Endodermal cell (in vitro differentiated cells): ENCODE results near the gene ZNF471. TPM values are rescaled to one million over a fixed set of nuclear protein-coding genes. Genes with fewer than 3 reads are reported as not detected.

Experiments
- DNase-seq: peaks from one replicate; pipeline ENCODE4 v3.0.0-alpha.2; 2017
- H3K27ac ChIP-seq: 2 replicates; pipeline ENCODE4 v1.5.1; 2013; ENCODE audit warnings: mild to moderate bottlenecking, low read depth, low read length, moderate library complexity
- H3K27me3 ChIP-seq: 2 replicates; pipeline ENCODE4 v1.6.1; 2013; ENCODE audit warnings: mild to moderate bottlenecking, low read length, moderate library complexity; ENCODE audit not compliant: insufficient read depth, control insufficient read depth, poor library complexity, severe bottlenecking
- H3K36me3 ChIP-seq: 2 replicates; pipeline ENCODE4 v1.7.0; 2013; ENCODE audit warnings: mild to moderate bottlenecking, low read length, moderate library complexity; ENCODE audit not compliant: control insufficient read depth, insufficient read depth
- H3K4me1 ChIP-seq: one replicate; pipeline ENCODE4 v1.7.0; 2013; ENCODE audit warnings: low read length; ENCODE audit not compliant: control insufficient read depth, insufficient read depth
- H3K4me3 ChIP-seq: 2 replicates; pipeline ENCODE4 v1.5.1; 2013; ENCODE audit warnings: mild to moderate bottlenecking, low read length, moderate library complexity
- H3K9ac ChIP-seq: 2 replicates; pipeline ENCODE4 v1.6.1; 2013; ENCODE audit warnings: mild to moderate bottlenecking, low read length, moderate library complexity; ENCODE audit not compliant: poor library complexity, severe bottlenecking; ENCODE audit errors: extremely low read depth
- H3K9me3 ChIP-seq: 2 replicates; pipeline ENCODE4 v1.6.1; 2013; ENCODE audit warnings: mild to moderate bottlenecking, low read length, moderate library complexity; ENCODE audit not compliant: control insufficient read depth
- H3K27ac Mint-ChIP-seq: 2 replicates; pipeline ENCODE4 v1.8.0; 2020; ENCODE audit warnings: mixed read lengths
- H3K27me3 Mint-ChIP-seq: 2 replicates; pipeline ENCODE4 v1.8.0; 2021; ENCODE audit warnings: mild to moderate bottlenecking, mixed read lengths; ENCODE audit not compliant: insufficient read depth
- H3K36me3 Mint-ChIP-seq: 2 replicates; pipeline ENCODE4 v1.8.0; 2020; ENCODE audit warnings: low read depth, mixed read lengths
- H3K4me1 Mint-ChIP-seq: 2 replicates; pipeline ENCODE4 v1.8.0; 2020; ENCODE audit warnings: mixed read lengths
- H3K4me3 Mint-ChIP-seq: 2 replicates; pipeline ENCODE4 v1.8.0; 2020; ENCODE audit warnings: mild to moderate bottlenecking, moderate library complexity, mixed read lengths
- H3K9me3 Mint-ChIP-seq: 2 replicates; pipeline ENCODE4 v1.8.0; 2020; ENCODE audit warnings: mild to moderate bottlenecking, mixed read lengths
- CTCF ChIP-seq: fragments of 200-600 bp; sonication (generic); conservative IDR thresholded peaks from 2 replicates; pipeline ENCODE4 v1.5.0; 2021; ENCODE audit warnings: antibody characterized with exemption, mild to moderate bottlenecking
- WGBS, 2 experiments: methylation state at CpG; one replicate each; pipeline versions ENCODE4 v1.1.5 to v1.1.7; 2013; ENCODE audit warnings: missing lambda C conversion rate in 2 of 2, mixed read lengths in 1 of 2; ENCODE audit not compliant: insufficient coverage in 1 of 2, insufficient read length in 1 of 2; 5-methylcytosine and 5-hydroxymethylcytosine counted together
- total RNA-seq, 2 donors: library from RNA; stranded (reverse); fragmentation: NEBNext Ultra II Directional in 1 of 2; extraction: Animal tissue kit (Norgen Biotek cat#: 25700) in 1 of 2; gene quantifications; 2 replicates in 1 of 2; 3 replicates in 1 of 2; pipeline ENCODE4 v1.2.1, GENCODE V29; 2021

Gene ZNF471
- total RNA-seq, 2 donors from 2014 or later, result 0.07 to 3.8 TPM

DNA sequence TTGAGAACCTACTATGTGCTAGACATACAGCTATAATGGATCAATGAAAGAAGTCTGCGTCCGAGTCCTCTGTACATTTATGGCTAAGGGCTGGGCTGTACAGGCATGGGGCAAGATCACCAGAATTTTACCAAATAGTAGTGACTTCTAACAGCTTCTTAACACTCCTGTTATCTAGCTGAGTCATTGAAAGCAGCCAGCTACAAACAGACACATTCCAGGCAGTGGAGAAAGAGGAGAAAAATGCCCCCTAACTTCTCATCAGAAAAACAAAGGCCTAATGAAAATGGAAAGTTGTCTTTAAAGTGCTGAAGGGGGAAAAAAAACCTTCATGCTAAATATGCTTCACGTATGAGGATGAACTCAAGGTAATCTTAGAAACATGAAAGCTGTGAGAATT, 16.3 kb upstream of the ZNF471 start:
- Mint-ChIP-seq H3K4me3 (no peak overlapping the region), H3K27me3 (no peaks in the 10 kb centered on the region), H3K9me3 (peaks cover 90% of the 10 kb centered on the region), H3K36me3 (no peaks in the 10 kb centered on the region), H3K27ac (no peak overlapping the region), H3K4me1 (no peaks in the 10 kb centered on the region)
- DNase-seq, result no peak
- no peak overlapping the region for H3K27ac ChIP-seq
- TF ChIP-seq CTCF, result no peak
- peak overlapping the region; percentile 10 for H3K4me3 ChIP-seq
- H3K4me1 ChIP-seq, result no peaks in the 10 kb centered on the region
- no peaks in the 10 kb centered on the region for H3K27me3 ChIP-seq
- no peak overlapping the region for H3K9ac ChIP-seq
- H3K36me3 ChIP-seq, result no peaks in the 10 kb centered on the region
- peaks cover 80% of the 10 kb centered on the region for H3K9me3 ChIP-seq
- 85 to 86% methylated on average over 3 of the region's 3 CpGs for WGBS, 2 experiments

DNA sequence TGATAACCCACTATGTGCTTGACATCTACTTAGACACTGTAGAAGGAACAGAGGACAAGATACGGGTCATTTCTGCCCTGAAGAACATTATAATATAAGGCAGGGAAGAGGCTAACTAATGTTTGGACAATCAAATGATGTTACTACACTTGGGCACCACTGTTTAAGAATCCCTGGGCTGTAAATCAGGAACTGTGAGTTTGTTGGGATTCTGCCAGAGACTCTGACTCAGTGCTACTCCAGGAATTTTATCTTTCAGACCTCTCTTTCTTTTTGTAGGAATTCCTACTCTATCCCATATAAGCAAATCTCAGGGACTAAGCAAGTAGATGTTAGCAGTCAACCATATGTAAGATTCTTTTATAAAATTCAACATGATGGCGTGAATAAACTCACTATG, 3.1 kb upstream of the ZNF471 start:
- no peaks in the 10 kb centered on the region for H3K4me1 Mint-ChIP-seq
- H3K4me3 Mint-ChIP-seq, result no peak overlapping the region
- no peaks in the 10 kb centered on the region for H3K27me3 Mint-ChIP-seq
- no peak overlapping the region for H3K27ac Mint-ChIP-seq
- Histone ChIP-seq H3K27me3 (no peaks in the 10 kb centered on the region), H3K4me3 (no peak overlapping the region), H3K9me3 (peaks cover 64% of the 10 kb centered on the region), H3K36me3 (no peaks in the 10 kb centered on the region), H3K9ac (no peak overlapping the region), H3K27ac (no peak overlapping the region), H3K4me1 (no peaks in the 10 kb centered on the region)
- WGBS, 2 experiments, result 80% methylated on average over 2 of the region's 2 CpGs; no CpG with 5 or more reads in 1 of the 2 experiments
- DNase-seq, result no peak
- TF ChIP-seq CTCF, result no peak
- peaks cover 2% of the 10 kb centered on the region for H3K36me3 Mint-ChIP-seq
- H3K9me3 Mint-ChIP-seq, result peaks cover 77% of the 10 kb centered on the region

DNA sequence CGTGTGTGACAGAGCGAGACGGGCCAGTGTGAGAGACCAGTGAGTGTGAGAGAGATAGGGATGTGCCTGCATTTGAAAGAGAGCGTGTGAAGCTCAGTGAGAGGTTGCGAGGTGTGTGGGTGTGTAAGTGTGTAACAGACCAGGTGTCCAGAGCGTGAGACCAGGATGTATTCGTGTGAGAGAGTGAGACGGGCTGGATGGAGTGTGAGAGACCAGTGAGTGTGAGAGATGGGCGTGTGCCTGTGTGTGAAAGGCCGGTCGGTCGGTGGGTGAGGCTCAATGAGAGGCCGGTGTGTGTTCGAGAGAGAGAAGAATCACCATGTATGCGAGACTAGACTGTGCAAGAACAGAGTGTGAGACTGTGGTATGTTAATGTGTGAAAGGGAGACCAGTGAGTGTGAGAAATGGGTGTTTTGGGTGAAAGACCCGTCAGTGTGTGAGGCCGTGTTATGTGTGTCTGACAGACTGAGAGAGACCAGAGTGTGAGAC, 679 bp downstream of the ZNF471 start:
- Histone ChIP-seq H3K27me3 (no peaks in the 10 kb centered on the region), H3K27ac (no peak overlapping the region), H3K9ac (peak overlapping the region; percentile 73), H3K4me3 (peak overlapping the region; percentile 92), H3K36me3 (no peaks in the 10 kb centered on the region), H3K4me1 (no peaks in the 10 kb centered on the region), H3K9me3 (peaks cover 65% of the 10 kb centered on the region)
- Mint-ChIP-seq H3K4me3 (no peak overlapping the region), H3K4me1 (no peaks in the 10 kb centered on the region), H3K36me3 (peaks cover under 1% of the 10 kb centered on the region), H3K9me3 (peaks cover 57% of the 10 kb centered on the region), H3K27ac (no peak overlapping the region), H3K27me3 (no peaks in the 10 kb centered on the region)
- DNase-seq, result no peak
- 38 to 47% methylated on average over 13 to 17 of the region's 17 CpGs for WGBS, 2 experiments
- no peak for TF ChIP-seq CTCF
